ENCODE measurements around the gene KCNB1.

KCNB1 gene

DNA sequence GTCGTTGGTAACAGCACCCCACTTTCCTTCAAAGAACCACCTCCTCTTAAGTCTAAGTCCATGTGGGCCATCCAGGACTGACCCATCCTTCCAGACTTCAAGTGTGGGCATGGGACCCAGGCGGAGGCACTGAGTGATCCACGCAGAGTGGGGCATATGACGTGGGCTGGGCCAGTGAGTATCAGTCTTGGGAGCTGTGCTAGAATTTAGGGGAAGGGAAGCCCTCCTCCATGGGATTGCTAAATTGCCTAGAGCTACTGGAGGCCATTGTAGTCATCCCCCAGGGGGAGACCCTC lies 35.3 kb upstream of the KCNB1 start:
- no peak for TF ChIP-seq EZH2phosphoT487 (IDR thresholded peaks at IDR 0.05; ENCODE audit: borderline replicate concordance)
- TF ChIP-seq, protein P1, sequence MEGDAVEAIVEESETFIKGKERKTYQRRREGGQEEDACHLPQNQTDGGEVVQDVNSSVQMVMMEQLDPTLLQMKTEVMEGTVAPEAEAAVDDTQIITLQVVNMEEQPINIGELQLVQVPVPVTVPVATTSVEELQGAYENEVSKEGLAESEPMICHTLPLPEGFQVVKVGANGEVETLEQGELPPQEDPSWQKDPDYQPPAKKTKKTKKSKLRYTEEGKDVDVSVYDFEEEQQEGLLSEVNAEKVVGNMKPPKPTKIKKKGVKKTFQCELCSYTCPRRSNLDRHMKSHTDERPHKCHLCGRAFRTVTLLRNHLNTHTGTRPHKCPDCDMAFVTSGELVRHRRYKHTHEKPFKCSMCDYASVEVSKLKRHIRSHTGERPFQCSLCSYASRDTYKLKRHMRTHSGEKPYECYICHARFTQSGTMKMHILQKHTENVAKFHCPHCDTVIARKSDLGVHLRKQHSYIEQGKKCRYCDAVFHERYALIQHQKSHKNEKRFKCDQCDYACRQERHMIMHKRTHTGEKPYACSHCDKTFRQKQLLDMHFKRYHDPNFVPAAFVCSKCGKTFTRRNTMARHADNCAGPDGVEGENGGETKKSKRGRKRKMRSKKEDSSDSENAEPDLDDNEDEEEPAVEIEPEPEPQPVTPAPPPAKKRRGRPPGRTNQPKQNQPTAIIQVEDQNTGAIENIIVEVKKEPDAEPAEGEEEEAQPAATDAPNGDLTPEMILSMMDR (conservative IDR thresholded peaks at IDR 0.05; ENCODE audit: low read length), result no peak
- no peaks in the 10 kb centered on the region for H3K36me3 ChIP-seq (ENCODE audit: insufficient read depth, low read length)
- no peaks in the 10 kb centered on the region for H3F3A ChIP-seq (ENCODE audit: low read depth)
- no peaks in the 10 kb centered on the region for H3K9me2 ChIP-seq (replicated peaks; ENCODE audit: low read depth, low read length)
- H3K4me2 ChIP-seq (ENCODE audit: low read depth, low read length, poor library complexity, severe bottlenecking), result no peak overlapping the region
- H3K4me1 ChIP-seq (ENCODE audit: insufficient read depth, low read length, poor library complexity, severe bottlenecking), result no peaks in the 10 kb centered on the region
- H3K27me3 ChIP-seq (ENCODE audit: insufficient read depth, low read length, poor library complexity, severe bottlenecking), result peaks cover 5% of the 10 kb centered on the region
- H2AFZ ChIP-seq (ENCODE audit: low read length), result no peak overlapping the region
- no peaks in the 10 kb centered on the region for H3K9me3 ChIP-seq (ENCODE audit: insufficient read depth, low read depth, low read length)
- H3K79me2 ChIP-seq (ENCODE audit: insufficient read depth, low read length), result no peaks in the 10 kb centered on the region
- no peak overlapping the region for H3K4me3 ChIP-seq (ENCODE audit: low read length, poor library complexity, severe bottlenecking)
- no peak overlapping the region for H3K9ac ChIP-seq (ENCODE audit: low read depth, low read length, poor library complexity, severe bottlenecking)
- H4K20me1 ChIP-seq (ENCODE audit: insufficient read depth, low read length, poor library complexity, severe bottlenecking), result no peaks in the 10 kb centered on the region

DNA sequence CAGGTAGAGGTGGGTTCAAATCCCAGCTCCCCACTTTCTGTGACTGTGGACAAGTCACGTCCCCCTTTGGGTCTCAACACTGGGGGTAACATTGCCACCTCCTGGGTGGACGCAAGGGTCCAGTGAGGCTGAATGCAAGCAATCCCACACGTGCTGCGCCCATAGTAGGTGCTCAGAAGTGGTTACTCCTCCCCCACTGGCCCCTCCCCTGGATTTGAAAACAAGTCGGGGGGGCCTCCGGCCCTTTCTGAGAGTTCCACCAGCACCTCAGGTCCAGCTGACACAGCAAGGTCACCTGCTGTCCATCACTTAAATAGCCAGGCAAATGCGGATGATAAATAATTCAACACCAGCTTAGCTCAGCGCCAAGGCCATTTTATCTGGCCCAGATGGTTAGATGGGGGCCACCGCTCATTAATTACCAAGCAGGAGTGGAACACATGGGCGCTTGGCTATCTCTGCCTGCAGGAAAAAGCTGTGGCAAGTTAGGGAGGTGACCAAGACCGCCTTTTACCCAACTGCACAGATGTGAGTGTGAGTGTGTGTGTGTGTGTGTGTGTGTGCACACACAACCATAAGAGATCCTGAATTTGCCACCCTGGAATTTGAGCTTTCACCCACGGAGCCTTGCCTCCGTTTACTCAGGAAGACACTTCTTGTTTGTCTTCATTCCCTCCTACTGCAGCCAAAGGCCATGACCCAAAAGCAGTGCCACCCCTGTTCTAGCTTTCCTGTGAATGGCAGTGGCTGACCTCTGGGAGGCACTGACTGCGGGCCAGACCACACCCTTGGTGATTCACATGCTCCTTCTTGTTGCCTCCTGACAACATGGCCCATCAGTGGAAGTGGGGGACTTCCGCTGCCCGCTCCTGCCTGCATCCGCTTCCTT lies 34.7 kb upstream of the KCNB1 start:
- H3K4me1 ChIP-seq (ENCODE audit: insufficient read depth, low read length, poor library complexity, severe bottlenecking), result no peaks in the 10 kb centered on the region
- no peaks in the 10 kb centered on the region for H3K9me3 ChIP-seq (ENCODE audit: insufficient read depth, low read depth, low read length)
- H3K9ac ChIP-seq (ENCODE audit: low read depth, low read length, poor library complexity, severe bottlenecking), result no peak overlapping the region
- H3K79me2 ChIP-seq (ENCODE audit: insufficient read depth, low read length), result no peaks in the 10 kb centered on the region
- H3K9me2 ChIP-seq (replicated peaks; ENCODE audit: low read depth, low read length), result no peaks in the 10 kb centered on the region
- no peaks in the 10 kb centered on the region for H4K20me1 ChIP-seq (ENCODE audit: insufficient read depth, low read length, poor library complexity, severe bottlenecking)
- peaks cover 5% of the 10 kb centered on the region for H3K27me3 ChIP-seq (ENCODE audit: insufficient read depth, low read length, poor library complexity, severe bottlenecking)
- H3K4me2 ChIP-seq (ENCODE audit: low read depth, low read length, poor library complexity, severe bottlenecking), result no peak overlapping the region
- H3K4me3 ChIP-seq (ENCODE audit: low read length, poor library complexity, severe bottlenecking), result no peak overlapping the region
- TF ChIP-seq EZH2phosphoT487 (IDR thresholded peaks at IDR 0.05; ENCODE audit: borderline replicate concordance), result no peak
- TF ChIP-seq, protein P1 (conservative IDR thresholded peaks at IDR 0.05; ENCODE audit: low read length), result no peak
- H3K36me3 ChIP-seq (ENCODE audit: insufficient read depth, low read length), result no peaks in the 10 kb centered on the region
- H2AFZ ChIP-seq (ENCODE audit: low read length), result no peak overlapping the region
- no peaks in the 10 kb centered on the region for H3F3A ChIP-seq (ENCODE audit: low read depth)

DNA sequence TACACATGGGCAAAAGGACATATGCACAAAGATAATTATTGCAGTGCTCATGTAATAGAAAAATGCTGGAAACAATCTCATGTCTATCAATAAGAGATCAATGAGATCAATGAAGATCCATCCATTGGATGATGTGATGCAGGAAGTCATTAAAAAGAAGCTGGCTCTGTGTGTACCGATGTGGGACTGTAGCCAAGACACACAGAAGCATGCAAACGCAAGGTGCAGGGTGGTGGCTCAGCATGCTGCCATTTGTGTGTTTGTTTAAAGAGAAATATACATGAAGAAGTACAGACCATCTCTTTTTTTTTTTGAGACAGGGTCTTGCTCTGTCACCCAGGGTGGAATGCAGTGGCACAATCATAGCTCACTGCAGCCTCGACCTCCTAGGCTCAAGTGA lies 33.1 kb upstream of the KCNB1 start:
- Histone ChIP-seq H4K20me1 (ENCODE audit: insufficient read depth, low read length, poor library complexity, severe bottlenecking) (no peaks in the 10 kb centered on the region), H3K4me3 (ENCODE audit: low read length, poor library complexity, severe bottlenecking) (no peak overlapping the region), H3K27me3 (ENCODE audit: insufficient read depth, low read length, poor library complexity, severe bottlenecking) (peaks cover 5% of the 10 kb centered on the region), H3K4me1 (ENCODE audit: insufficient read depth, low read length, poor library complexity, severe bottlenecking) (no peaks in the 10 kb centered on the region), H3K4me2 (ENCODE audit: low read depth, low read length, poor library complexity, severe bottlenecking) (no peak overlapping the region), H3K9me2 (replicated peaks; ENCODE audit: low read depth, low read length) (no peaks in the 10 kb centered on the region), H3K9ac (ENCODE audit: low read depth, low read length, poor library complexity, severe bottlenecking) (no peak overlapping the region), H2AFZ (ENCODE audit: low read length) (no peak overlapping the region), H3K9me3 (ENCODE audit: insufficient read depth, low read depth, low read length) (no peaks in the 10 kb centered on the region), H3F3A (ENCODE audit: low read depth) (no peaks in the 10 kb centered on the region), H3K36me3 (ENCODE audit: insufficient read depth, low read length) (no peaks in the 10 kb centered on the region), H3K79me2 (ENCODE audit: insufficient read depth, low read length) (no peaks in the 10 kb centered on the region)
- TF ChIP-seq, protein P1 (conservative IDR thresholded peaks at IDR 0.05; ENCODE audit: low read length), result no peak
- TF ChIP-seq EZH2phosphoT487 (IDR thresholded peaks at IDR 0.05; ENCODE audit: borderline replicate concordance), result no peak

All from Loucy (cell line).